Thyroid gland (tissue), 4 donors: ENCODE data around the gene CD99L2. TPM values are rescaled to one million over a fixed set of nuclear protein-coding genes. Genes with fewer than 3 reads are reported as not detected.
"Not testable (repeated sequence)": the region's sequence is repeated elsewhere in the genome, so short reads cannot be mapped to it uniquely, and the experiment has no call there.

ENCODE experiments used
- DNase-seq, 2 donors: peaks; one replicate each; pipeline ENCODE4 v3.0.0-alpha.2; 2019
- H3K27ac ChIP-seq, 3 donors: fragments of 200-600 bp; sonication (generic); 1 replicate in 2 of 3; 2 replicates in 1 of 3; pipeline ENCODE4 v1.5.1; 2016 to 2019; ENCODE audit warnings: mild to moderate bottlenecking in 1 of 3, moderate library complexity in 1 of 3
- H3K27me3 ChIP-seq: fragments of 200-600 bp; sonication (generic); one replicate; pipeline ENCODE4 v1.5.1; 2019
- H3K36me3 ChIP-seq, 2 donors: fragments of 200-600 bp; sonication (generic); one replicate each; pipeline ENCODE4 v1.5.1; 2016 to 2019
- H3K4me1 ChIP-seq, 2 donors: fragments of 200-600 bp; sonication (generic); one replicate each; pipeline ENCODE4 v1.5.1; 2017 to 2019
- H3K4me3 ChIP-seq, 3 donors: fragments of 200-600 bp; sonication (generic); replicated peaks in 1 of 3; 1 replicate in 2 of 3; 2 replicates in 1 of 3; pipeline ENCODE4 v1.5.1; 2016; ENCODE audit warnings: mild to moderate bottlenecking in 1 of 3
- H3K9me3 ChIP-seq: fragments of 200-600 bp; sonication (generic); one replicate; pipeline ENCODE4 v1.5.1; 2017
- CTCF ChIP-seq, 6 experiments: fragments of 200-600 bp in 3 of 6; fragments of 450-650 bp in 3 of 6; sonication (generic) in 3 of 6; IDR thresholded peaks; one replicate each; pipeline ENCODE4 v1.5.1; 2016 to 2019; ENCODE audit warnings: antibody characterized with exemption in 6 of 6, mild to moderate bottlenecking in 2 of 6, inconsistent platforms in 1 of 6, moderate library complexity in 1 of 6
- POLR2A ChIP-seq, 2 donors: fragments of 450-650 bp; IDR thresholded peaks; one replicate each; pipeline ENCODE4 v1.6.1; 2017; ENCODE audit warnings: antibody characterized with exemption in 2 of 2, mild to moderate bottlenecking in 2 of 2, moderate library complexity in 1 of 2
- WGBS, 2 donors: methylation state at CpG; one replicate each; pipeline ENCODE4 v1.1.5; 2017; 5-methylcytosine and 5-hydroxymethylcytosine counted together
- intact Hi-C: fragments of 100-400 bp; cut with DNase I; formaldehyde crosslinking; loops from one replicate; pipeline ENCODE4 v1.15.1; 2023
- total RNA-seq, 4 donors: library from RNA; depleted of rRNA; stranded (reverse); fragments of >200 nt; gene quantifications; one replicate each; pipeline ENCODE4 v1.2.3, GENCODE V29; 2016

Gene CD99L2
- total RNA-seq, 4 donors from 2014 or later: 26.4 to 39.1 (median 31.2) TPM

DNA sequence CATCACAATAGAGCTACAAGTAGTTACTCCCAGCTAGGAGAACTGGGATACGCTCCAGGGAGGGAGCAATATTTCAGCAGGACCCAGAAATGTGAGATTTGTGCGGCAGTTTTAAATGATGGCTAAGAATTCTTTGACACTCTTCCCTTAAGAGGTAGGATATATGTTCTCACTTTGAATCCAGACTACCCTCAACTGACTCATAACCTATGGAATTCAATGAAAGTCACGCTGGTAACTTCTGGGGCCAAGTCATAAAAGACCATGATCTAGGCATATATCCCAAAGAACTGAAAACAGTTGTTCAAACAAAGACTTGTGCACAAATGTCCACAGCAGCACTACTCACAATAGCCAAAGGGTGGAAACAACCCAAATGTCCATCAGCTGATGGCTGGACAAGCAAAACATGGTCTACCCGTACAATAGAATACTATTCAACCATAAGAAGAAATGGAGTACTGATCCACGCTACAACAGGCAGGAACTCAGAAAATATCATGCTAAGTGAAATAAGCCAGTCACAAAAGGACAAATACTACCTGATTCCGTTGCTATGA lies 10.5 kb downstream of the CD99L2 start:
- no peak for DNase-seq
- 99% methylated on average over 6 of the region's 6 CpGs for WGBS, 2 donors

GRCh38 chrX:150887268-150887667 lies 11.2 kb downstream of the CD99L2 start:
- H3K4me1 ChIP-seq, H3K36me3 ChIP-seq, H3K27me3 ChIP-seq, H3K27ac ChIP-seq, DNase-seq, H3K4me3 ChIP-seq, H3K9me3 ChIP-seq, intact Hi-C loops: not testable (repeated sequence)
- 87 to 96% methylated on average over 8 to 9 of the region's 9 CpGs for WGBS, 2 donors

More for the DNA sequence above, 10.5 kb downstream of the CD99L2 start:
- intact Hi-C loops: no loop called here
- no peak for TF ChIP-seq POLR2A (IDR thresholded peaks at IDR 0.05)
- TF ChIP-seq CTCF (IDR thresholded peaks at IDR 0.05): no peak
- no peaks in the 10 kb centered on the region for H3K36me3 ChIP-seq
- H3K9me3 ChIP-seq: no peaks in the 10 kb centered on the region
- no peak overlapping the region for H3K27ac ChIP-seq
- H3K27me3 ChIP-seq: no peaks in the 10 kb centered on the region
- no peak overlapping the region for H3K4me3 ChIP-seq
- H3K4me1 ChIP-seq: no peaks in the 10 kb centered on the region

DNA sequence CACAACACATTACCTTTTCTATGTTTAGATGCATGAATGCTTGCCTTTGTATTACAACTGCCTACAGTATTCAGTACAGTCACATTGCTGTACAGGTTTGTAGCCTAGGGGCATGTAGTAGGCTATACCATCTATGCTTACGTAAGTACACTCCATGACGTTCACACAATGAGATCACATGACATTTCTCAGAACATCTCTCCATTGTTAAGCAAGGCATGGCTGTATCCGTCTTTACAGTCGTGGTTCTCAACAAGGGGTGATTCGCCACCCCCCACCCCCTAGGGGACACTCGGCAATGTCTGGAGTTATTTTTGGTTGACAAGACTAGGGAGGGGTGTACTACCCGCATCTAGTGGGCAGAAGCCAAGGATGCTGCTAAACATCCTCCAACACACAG lies 12.1 kb downstream of the CD99L2 start:
- intact Hi-C loops: no loop called here
- H3K27ac ChIP-seq: no peak overlapping the region
- H3K36me3 ChIP-seq: no peaks in the 10 kb centered on the region
- no peak overlapping the region for H3K4me3 ChIP-seq
- DNase-seq: no peak
- TF ChIP-seq POLR2A (IDR thresholded peaks at IDR 0.05): no peak
- TF ChIP-seq CTCF (IDR thresholded peaks at IDR 0.05): no peak
- no peaks in the 10 kb centered on the region for H3K27me3 ChIP-seq
- 93 to 100% methylated on average over 6 to 7 of the region's 7 CpGs for WGBS, 2 donors
- no peaks in the 10 kb centered on the region for H3K4me1 ChIP-seq
- H3K9me3 ChIP-seq: no peaks in the 10 kb centered on the region

DNA sequence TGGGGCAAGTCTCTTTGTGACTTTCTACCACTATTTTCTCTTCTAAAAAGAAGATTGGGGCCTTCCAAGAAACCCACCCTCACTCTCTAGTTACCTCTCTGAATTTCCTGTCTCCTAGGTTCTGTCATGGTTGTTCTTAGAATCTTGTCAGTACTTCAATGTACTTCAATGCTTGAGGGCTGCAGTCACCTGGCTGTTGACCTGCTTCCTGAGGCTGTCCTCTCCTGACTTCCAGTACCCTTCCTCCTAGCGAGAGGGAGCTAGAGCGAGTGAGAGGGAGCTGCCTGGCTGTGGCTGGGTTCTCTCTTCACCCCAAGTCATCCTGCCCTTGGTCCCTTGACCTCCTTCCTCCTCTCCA lies 17.7 kb downstream of the CD99L2 start:
- intact Hi-C loops: no loop called here
- WGBS, 2 donors: 60 to 69% methylated on average over 2 of the region's 2 CpGs
- Histone ChIP-seq H3K36me3 (no peaks in the 10 kb centered on the region), H3K4me3 (no peak overlapping the region), H3K9me3 (no peaks in the 10 kb centered on the region), H3K4me1 (no peaks in the 10 kb centered on the region), H3K27me3 (no peaks in the 10 kb centered on the region), H3K27ac (no peak overlapping the region)
- no peak for DNase-seq
- TF ChIP-seq POLR2A (IDR thresholded peaks at IDR 0.05) (no peak), CTCF (IDR thresholded peaks at IDR 0.05) (no peak)

DNA sequence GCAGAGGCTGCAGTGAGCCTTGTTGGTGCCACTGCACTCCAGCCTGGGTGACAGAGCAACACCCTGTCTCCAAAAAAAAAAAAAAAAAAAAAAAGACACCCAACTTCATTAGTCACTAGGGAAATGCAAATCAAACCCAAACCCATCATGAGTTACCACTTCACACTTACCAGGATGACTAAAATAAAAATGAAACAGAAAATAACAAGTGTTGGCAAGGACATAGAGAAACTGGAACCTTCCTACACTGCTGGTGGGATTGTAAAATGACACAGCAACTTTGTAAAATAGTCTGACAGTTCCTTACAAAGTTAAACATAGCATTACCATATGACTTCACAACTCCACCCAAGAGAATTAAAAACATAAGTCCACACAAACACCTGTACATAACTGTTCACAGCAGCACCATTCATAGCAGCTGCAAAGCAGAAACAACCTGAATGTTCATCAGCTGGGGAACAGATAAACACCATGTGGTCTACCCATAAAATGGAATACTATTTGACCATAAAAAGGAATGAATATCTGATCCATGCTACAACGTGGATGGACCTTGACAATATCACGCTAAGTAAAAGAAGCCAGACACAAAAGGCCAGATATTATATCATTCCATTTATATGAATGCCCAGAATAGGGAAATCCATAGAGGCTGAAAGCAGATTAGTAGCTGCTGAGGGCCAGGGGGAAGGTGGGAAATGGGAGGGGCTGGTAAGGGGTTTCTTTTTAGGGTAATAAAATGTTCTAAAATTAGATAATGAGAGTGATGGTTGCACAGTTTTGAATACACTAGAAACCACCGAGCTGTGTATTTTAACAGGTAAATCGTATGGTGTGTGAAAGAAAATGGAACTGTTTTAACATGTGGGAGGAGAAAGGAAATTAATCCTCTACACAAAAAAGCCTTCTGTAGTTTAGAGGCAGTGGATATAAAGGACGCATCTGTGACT lies 18.3 kb downstream of the CD99L2 start:
- Histone ChIP-seq H3K27me3 (no peaks in the 10 kb centered on the region), H3K27ac (no peak overlapping the region), H3K36me3 (no peaks in the 10 kb centered on the region), H3K4me1 (no peaks in the 10 kb centered on the region), H3K9me3 (no peaks in the 10 kb centered on the region), H3K4me3 (no peak overlapping the region)
- TF ChIP-seq CTCF (IDR thresholded peaks at IDR 0.05) (no peak), POLR2A (IDR thresholded peaks at IDR 0.05) (no peak)
- intact Hi-C loops: no loop called here
- no peak for DNase-seq
- 86 to 87% methylated on average over 5 of the region's 5 CpGs for WGBS, 2 donors

DNA sequence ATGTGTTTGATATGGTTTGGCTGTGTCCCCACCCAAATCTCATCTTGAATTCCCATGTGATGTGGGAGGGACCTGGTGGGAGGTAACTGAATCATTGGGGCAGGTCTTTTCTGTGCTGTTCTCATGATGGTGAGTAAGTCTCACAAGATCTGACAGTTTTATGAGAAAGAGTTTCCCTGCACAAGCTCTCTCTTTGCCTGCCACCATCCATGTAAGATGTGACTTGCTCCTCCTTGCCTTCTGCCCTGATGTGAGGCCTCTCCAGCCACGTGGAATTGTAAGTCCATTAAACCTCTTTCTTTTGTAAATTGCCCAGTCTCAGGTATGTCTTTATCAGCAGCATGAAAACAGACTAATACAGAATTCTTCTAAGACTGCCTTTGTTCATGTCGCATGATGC lies 22.8 kb downstream of the CD99L2 start:
- H3K36me3 ChIP-seq, H3K27me3 ChIP-seq, intact Hi-C loops, DNase-seq, H3K27ac ChIP-seq, H3K9me3 ChIP-seq, H3K4me1 ChIP-seq, H3K4me3 ChIP-seq: not testable (repeated sequence)
- whole genome bisulfite sequencing, 2 donors: 85 to 92% methylated on average over 2 of the region's 2 CpGs
